Non-pigmented ciliary epithelial cell (primary cell): ENCODE measurements around the gene ENTPD6.
A peak's percentile ranks its signal among the peaks of the same experiment; 100 is the strongest.

Source experiments
- DNase-seq: peaks from one replicate; pipeline ENCODE4 v3.0.0-alpha.2; 2010; ENCODE audit warnings: low read depth

The ENTPD6 gene

GRCh38 chr20:25242231-25242630 lies 46.7 kb downstream of the ENTPD6 start:
- no peak for DNase-seq

- no peak for DNase-seq
Observed at GRCh38 chr20:25243416-25243979, 48.0 kb downstream of the ENTPD6 start.

- DNase-seq = no peak
Observed at GRCh38 chr20:25244976-25245375, 49.5 kb downstream of the ENTPD6 start.

GRCh38 chr20:25245461-25245860 lies 49.9 kb downstream of the ENTPD6 start:
- DNase-seq = no peak

- DNase-seq = no peak
Observed at GRCh38 chr20:25246182-25246999, 50.9 kb downstream of the ENTPD6 start.

GRCh38 chr20:25247000-25247517 lies 51.5 kb downstream of the ENTPD6 start:
- peak; percentile 30 for DNase-seq

- DNase-seq = no peak
Observed at GRCh38 chr20:25247518-25247955, 52.0 kb downstream of the ENTPD6 start.

GRCh38 chr20:25247956-25248785 lies 52.7 kb downstream of the ENTPD6 start, which contains the start of gene PYGB:
TSS of gene PYGB (plus strand) at chr20:25248085. CDS start at chr20:25248179, 94 bp downstream.
- DNase-seq = peak; percentile 31

- DNase-seq = no peak
Observed at GRCh38 chr20:25248786-25249172, 53.3 kb downstream of the ENTPD6 start.

GRCh38 chr20:25249198-25249931 lies 53.9 kb downstream of the ENTPD6 start:
- no peak for DNase-seq

- peak; percentile 23 for DNase-seq
Observed at GRCh38 chr20:25250508-25250907, 55.0 kb downstream of the ENTPD6 start.

- DNase-seq = no peak
Observed at GRCh38 chr20:25251019-25251418, 55.5 kb downstream of the ENTPD6 start.

- DNase-seq = no peak
Observed at GRCh38 chr20:25251558-25251957, 56.0 kb downstream of the ENTPD6 start.

GRCh38 chr20:25252230-25252651 lies 56.7 kb downstream of the ENTPD6 start:
- no peak for DNase-seq

GRCh38 chr20:25252686-25253421 lies 57.3 kb downstream of the ENTPD6 start:
- DNase-seq = no peak

- no peak for DNase-seq
Observed at GRCh38 chr20:25253606-25254275, 58.2 kb downstream of the ENTPD6 start.

GRCh38 chr20:25254571-25254970 lies 59.1 kb downstream of the ENTPD6 start:
- no peak for DNase-seq

GRCh38 chr20:25254986-25255680 lies 59.6 kb downstream of the ENTPD6 start:
- no peak for DNase-seq

GRCh38 chr20:25256226-25256859 lies 60.8 kb downstream of the ENTPD6 start:
- DNase-seq = no peak
